Stimulated activated CD4-positive, alpha-beta T cell treated with anti-CD3 and anti-CD28 coated beads, Interleukin-4, amount 100 ng/mL, for 4 hours (primary cell): ENCODE data around the gene CCBE1.

ENCODE experiments used
- DNase-seq, 2 experiments: peaks; one replicate each; pipeline ENCODE4 v3.0.0-alpha.2; 2020

CCBE1 gene

GRCh38 chr18:59612381-59612780, 84.8 kb downstream of the CCBE1 start:
- no peak for DNase-seq

- no peak for DNase-seq
Measured at GRCh38 chr18:59610546-59611140, 86.6 kb downstream of the CCBE1 start.

DNA sequence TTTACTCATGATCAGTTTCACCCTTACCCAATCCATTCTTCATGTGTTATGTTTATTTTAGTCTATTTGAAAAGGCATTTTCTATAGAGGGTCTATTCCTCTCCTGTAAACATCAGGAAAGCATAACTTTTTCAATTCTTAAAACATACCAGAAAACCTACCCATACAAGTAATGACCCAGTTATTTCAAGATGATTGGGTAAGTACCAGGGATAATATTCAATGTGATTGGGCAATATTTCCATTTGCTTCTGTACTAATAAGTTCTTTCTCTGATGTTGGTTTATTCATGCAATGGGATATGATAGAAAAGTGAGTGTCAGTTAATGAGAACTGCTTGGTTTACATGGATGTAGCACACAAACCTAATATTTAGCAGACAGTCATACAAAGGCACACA, 87.6 kb downstream of the CCBE1 start:
- DNase-seq = no peak

GRCh38 chr18:59607471-59607870, 89.8 kb downstream of the CCBE1 start:
- DNase-seq = no peak

DNA sequence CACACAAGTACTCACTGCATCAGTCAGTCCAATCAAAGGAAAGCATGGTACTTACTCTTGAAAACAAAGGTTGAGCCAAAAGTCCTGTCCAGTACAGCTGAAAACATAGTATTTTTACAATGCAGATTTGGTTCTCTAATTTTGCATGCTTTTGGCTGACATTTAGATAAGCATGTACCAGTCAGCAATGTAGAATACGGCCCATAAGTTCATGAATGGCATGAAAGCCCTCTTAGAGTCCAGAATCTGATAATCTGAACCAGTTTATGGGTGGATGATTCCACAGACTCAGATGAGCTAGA, 90.2 kb downstream of the CCBE1 start:
- no peak for DNase-seq

DNA sequence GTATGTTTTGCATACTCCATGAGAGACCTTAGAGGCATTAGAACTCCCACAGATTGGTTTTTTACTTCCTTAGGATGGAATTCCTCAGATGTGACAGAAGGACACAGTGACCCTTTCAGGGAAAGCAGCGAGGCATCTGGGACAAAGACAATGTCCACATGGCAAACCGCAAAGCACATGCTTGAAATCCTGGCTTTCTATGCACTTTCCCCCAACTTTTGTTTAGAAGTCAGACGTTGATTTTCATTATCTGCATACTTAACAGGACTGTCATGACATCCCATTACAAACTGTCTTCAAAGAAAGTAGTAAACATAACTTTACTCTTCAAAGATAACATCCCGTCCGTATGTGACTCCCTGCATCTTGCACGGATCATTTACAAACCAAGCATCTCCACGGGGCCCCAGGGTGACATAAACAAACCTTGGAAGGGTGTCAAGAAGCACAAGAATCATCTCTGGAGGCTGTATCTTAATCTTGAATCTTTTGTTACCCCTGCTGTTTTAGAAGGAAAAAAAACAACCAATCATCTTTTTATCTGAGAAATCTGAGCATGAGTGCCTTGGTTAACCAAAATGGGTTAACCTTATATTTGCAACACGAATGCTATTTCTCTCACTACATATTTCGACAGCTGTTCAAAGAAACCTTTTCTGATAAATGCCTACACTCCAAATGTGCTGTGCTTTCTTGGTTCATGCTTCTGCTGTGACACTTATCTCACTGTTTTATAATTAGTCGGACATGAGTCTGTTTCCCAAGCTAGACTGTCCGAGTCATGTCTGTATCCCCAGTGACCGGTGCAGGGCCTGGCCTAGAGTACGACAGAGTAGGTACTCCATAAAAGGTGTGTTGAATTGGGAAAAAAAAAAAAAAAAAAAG, 90.8 kb downstream of the CCBE1 start:
- DNase-seq = no peak

- DNase-seq = no peak
Measured at GRCh38 chr18:59605633-59606192, 91.5 kb downstream of the CCBE1 start.

DNA sequence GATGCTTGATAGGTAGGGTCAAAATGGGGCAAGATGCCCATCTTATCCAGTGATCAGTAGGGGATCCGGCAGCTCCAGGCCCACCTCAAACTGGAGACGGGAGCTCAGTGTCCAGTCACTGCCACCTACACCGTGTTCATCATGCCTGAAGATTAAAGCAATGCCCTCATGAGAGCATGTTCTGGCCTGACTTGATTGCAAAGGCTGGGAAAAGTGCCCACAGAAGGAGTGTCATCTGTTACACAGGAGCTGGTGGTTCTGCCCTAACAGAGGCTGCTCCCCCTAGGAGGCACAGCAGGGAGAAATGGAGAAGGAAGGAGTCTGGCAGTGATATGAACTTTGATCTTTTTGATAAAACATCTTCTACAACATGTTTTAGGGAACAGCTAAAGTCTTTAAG, 92.3 kb downstream of the CCBE1 start:
- DNase-seq = no peak

DNA sequence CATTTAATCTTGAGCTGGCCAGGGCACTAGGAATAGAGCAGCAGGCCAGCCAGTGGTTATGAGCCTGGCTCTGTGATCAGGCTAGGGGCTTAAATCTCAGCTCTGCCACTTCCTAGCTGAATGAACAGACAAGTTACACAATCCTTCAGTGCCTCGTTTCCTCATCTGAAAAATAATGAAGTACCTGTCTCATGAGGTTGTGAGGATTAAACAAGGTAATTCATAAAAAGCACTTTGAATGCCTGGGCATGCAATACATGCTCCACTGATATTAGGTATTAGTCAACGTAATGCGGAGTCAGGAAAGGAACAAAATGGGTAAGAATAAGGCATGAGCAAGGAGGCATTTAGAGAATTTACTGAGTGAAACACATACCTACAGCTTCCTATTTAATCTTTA, 100.2 kb downstream of the CCBE1 start:
- no peak for DNase-seq

DNA sequence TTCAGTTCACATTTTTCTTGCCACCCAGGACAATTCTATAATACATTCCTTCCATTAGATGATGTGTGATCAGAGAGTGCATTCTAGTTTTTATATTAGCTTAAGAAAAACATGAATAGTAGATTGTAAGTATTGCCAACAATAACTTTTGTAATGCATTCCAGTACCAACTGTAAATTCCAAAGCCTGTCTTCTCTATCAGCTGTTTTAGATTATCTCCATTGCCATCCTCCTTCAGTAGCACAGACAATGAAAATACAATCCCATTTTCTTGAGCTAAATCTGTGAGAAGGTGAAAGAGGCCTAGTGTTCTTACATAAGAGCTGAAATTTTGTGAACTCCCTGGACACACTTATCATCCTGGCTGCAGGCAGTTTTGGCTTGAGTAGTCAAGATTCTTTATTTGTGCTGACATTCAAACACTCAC, 103.9 kb downstream of the CCBE1 start:
- DNase-seq = no peak

GRCh38 chr18:59592624-59593023, 104.6 kb downstream of the CCBE1 start:
- no peak for DNase-seq

DNA sequence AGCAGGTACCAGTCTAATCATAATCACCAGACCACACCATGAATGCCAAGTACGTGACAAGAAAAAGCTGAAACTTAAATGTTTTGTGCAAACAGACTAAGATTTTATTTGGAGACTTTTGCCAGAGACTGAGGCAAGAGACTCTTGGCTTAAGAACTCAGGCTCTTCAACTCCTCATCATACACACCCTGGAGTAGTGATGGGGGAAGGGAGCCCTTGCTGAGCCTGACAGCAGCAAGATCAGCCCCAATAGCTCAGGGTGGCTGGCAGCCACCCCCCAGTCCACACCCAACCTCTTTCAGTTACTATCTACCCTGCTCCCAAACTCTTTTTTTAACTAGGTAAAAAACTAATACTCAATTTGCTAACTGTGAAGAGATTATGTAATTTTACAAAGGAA, 114.8 kb downstream of the CCBE1 start:
- DNase-seq = no peak

DNA sequence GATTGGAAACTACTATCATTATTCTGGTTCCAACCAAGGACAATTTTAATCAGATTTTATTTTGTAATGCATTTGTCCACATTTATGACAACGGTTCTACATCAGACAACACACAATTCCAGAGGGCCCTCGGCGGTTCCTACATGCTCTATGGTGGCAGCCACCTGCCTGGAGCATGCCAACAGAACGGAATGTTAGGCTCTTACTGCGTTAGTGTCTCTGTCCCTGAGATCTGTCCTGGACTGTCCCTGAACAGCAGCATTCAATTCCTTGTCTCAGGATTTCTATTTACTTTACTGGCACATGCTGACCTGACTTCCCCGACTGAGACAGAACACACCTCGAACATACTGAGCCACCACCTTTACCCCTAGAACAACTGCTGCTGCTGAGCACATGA, 117.7 kb downstream of the CCBE1 start:
- no peak for DNase-seq

GRCh38 chr18:59577386-59577655, 119.9 kb downstream of the CCBE1 start:
- no peak for DNase-seq

DNA sequence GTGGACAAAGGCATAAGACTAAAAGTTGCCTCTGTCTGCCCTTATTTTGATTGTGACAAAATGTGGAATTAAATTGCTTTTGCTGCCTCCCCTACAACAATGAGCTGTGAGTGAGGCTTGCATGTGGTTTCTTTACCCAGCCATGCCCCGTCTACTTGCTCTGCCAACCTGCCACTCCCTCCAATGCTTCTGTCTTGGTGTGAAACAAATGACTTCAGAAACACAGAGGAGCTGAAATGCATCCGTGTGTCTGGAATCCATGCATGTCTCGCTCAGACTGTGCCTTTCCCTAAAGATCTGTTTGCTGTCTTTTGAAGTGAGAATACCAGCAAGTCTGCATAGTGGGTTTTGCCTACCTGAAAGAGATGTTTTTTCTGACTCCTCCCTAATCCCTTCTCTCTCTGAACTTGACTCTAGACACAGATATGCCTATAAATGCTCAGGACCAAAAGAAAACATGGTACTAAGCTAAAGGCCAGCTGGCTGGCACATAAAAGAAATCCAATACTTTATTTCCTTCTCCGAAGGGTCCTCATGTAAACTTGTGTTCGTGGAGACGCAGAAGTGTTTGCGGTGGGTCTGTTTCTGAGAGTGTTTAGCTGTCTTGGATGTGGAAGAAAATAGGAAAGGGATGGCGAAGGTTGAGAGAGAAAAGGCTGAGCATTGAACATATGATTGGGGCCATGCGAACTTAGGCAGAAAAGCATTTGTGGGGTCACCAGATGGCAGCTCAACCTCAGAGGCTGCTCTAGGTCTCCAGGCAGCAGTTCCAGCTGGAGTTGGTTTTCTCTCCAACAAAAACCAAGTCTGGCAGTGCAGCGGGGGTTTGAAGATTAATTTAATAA, 120.5 kb downstream of the CCBE1 start:
- DNase-seq = no peak

DNA sequence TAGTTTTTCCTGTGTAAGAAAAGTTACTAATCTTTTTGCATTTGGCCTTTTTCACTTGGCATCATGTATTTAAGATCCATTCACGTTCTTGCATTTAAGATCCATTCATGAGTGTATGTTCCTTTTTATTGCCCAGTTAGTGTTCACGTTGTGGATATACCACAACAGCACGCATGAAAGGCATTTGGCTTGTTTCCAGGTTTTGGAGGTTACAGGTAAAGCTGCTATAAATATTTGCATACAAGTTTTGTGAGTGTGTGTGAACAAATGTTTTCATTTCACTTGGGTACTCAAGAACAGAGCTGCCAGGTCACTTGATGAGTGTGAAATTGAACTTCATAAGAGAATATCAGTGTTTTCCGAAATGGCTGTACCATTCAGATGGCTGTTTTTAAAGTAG, 121.2 kb downstream of the CCBE1 start:
- no peak for DNase-seq

DNA sequence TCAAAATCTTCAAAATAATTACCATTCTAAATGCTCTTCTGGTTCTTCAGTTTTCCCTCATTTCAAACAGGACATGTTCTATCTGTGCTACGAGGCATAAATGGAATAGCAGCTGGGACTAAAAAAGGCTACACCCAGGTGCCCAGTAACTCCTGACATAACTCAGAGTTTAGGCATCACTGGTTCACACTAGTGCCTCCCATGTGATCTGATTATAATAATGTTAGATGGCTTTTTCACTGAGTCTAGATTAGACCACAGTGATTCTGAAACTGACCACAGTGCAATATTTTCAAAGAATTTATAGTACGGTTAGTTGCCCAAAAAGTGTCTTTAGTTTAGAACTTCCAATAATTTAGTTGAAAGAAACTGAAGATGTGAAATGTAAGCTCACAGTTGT, 123.3 kb downstream of the CCBE1 start:
- DNase-seq = no peak

DNA sequence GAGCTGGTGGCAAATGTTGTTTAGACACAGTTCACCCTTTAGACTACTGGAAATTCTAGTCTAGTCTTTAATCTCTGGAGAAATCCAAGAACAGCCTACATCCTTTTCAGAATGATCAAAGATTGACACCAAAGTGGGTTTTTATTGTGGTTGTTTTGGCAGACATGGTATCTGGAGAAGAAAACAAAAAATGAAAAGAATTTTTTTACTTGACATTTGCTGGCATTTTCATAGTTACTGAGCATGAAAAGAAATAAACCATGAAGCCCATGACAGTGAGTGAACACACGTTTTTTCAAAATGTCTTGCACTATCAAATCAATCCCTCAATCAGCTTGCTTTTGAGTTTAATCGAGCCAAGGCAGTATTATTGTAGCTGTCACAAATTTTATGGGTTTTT, 125.3 kb downstream of the CCBE1 start:
- no peak for DNase-seq

GRCh38 chr18:59570796-59571195, 126.4 kb downstream of the CCBE1 start:
- DNase-seq = no peak

DNA sequence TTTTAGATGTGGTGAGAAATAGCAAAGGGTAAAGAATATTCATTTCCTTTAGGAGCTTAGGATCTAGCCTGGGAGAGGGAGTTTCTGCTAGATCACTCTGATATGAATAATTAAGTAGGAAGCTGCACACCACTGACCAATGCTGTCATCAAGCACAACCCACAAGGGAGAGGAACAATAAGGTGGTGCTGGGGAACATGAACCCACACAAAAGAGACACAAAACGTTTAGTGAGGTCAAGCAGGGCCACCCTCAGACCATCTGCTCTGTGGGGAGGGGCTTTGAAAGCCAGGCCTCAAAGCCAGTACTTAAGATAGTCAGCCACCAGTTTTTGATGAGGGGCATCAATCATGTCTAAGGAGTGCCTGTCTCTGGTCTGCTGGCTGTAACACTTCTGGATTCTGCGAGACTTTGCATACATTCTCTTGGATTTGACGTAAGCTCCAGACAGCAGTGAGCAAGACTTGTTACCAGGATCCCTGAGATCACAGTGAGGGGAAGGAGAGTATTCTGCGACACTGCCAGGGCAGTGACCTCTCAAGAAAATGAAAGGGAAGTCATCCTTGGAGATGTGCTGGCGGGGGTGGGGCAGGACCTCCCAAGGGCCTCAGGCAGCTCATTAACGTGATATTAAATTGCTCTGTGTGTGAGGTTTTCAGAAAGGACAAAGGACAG, 127.0 kb downstream of the CCBE1 start:
- DNase-seq = no peak

GRCh38 chr18:59569390-59569791, 127.8 kb downstream of the CCBE1 start:
- DNase-seq = no peak

DNA sequence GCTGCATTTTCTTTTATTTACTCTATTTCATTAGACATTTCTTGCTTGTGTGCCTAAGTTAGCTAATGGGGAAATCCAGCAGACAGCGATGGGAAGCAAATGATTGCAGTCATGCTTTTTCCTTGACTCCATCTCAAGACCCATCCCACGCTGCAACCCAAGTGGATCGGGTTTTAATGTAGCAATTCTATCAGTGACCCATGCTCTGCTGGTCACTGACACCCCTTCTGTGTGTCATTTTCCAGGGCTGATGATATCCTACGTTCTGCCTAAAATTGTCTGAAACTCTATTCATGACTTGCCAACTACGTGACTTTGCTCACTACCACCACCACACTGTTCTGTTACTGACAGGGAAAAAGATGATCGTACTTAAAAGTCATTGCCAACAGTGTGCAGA, 129.8 kb downstream of the CCBE1 start:
- no peak for DNase-seq

DNA sequence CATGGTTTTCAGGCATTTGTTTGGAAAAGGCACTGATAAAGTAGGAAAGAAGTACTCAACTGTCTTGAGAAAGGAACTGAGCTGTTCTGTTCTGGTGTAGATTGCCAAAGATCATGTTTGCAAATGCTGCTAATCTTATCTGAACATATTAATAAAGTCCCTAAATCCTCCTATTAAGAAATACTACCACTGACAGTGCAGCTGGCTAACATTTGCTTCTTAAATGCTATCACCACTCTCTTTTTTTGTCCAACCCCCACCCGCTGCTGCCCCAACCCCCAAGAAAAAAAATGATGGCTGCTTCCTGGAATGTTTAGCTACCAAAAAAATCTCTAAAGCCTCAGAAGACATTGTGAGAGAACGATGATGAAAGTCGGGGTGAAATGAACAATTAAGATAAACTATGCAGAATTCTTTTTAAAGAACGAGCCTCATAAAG, 130.7 kb downstream of the CCBE1 start:
- DNase-seq = no peak
